AG10803 (cell line): ENCODE results near the gene PRKCZ.
A peak's percentile ranks its signal among the peaks of the same experiment; 100 is the strongest.

Experiments
- DNase-seq: peaks from one replicate; pipeline ENCODE4 v3.0.0; 2010; ENCODE audit warnings: low read depth
- H3K4me3 ChIP-seq: 2 replicates; pipeline ENCODE4 v1.5.1; 2011; ENCODE audit warnings: mild to moderate bottlenecking, low read length, control low read depth
- CTCF ChIP-seq: conservative IDR thresholded peaks from 2 replicates; pipeline ENCODE4 v1.5.1; 2011; ENCODE audit warnings: mild to moderate bottlenecking, low read length, control low read depth, inconsistent platforms

The PRKCZ gene

GRCh38 chr1:2174348-2175054 is 124.3 kb downstream of the PRKCZ start:
- TF ChIP-seq CTCF: peak; percentile 88
- DNase-seq: peak; percentile 48
- H3K4me3 ChIP-seq: peak overlapping the region; percentile 53

GRCh38 chr1:2175055-2175414 is 124.8 kb downstream of the PRKCZ start:
- H3K4me3 ChIP-seq: peak overlapping the region; percentile 53; the same call in 1 of the 2 replicates
- no peak for TF ChIP-seq CTCF
- no peak for DNase-seq

- DNase-seq: no peak
- H3K4me3 ChIP-seq: no peak overlapping the region
- TF ChIP-seq CTCF: no peak
Observed at GRCh38 chr1:2175681-2176454, 125.7 kb downstream of the PRKCZ start.

- no peak for TF ChIP-seq CTCF
- DNase-seq: no peak
- H3K4me3 ChIP-seq: no peak overlapping the region
Observed at GRCh38 chr1:2176615-2177014, 126.4 kb downstream of the PRKCZ start.

GRCh38 chr1:2177541-2177940 is 127.3 kb downstream of the PRKCZ start:
- TF ChIP-seq CTCF: no peak
- H3K4me3 ChIP-seq: no peak overlapping the region
- no peak for DNase-seq

- no peak for DNase-seq
- H3K4me3 ChIP-seq: no peak overlapping the region
- no peak for TF ChIP-seq CTCF
Observed at GRCh38 chr1:2177946-2178538, 127.8 kb downstream of the PRKCZ start.
